OCI-LY7 (cell line): ENCODE data around the gene OCSTAMP. TPM values are rescaled to one million over a fixed set of nuclear protein-coding genes. Genes with fewer than 3 reads are reported as not detected.

ENCODE experiments used
- BruUV-seq: library from RNA; stranded (reverse); fragments of 400-500 nt; replicated peaks from 2 replicates; lab custom pipeline; 2021; lab: Mats Ljungman, UMichigan
- CTCF ChIA-PET: fragments of 300-600 bp; sonication (Branson Sonifier 250); formaldehyde crosslinking; loops from one replicate; lab custom pipeline; 2022; ENCODE audit warnings: antibody characterized with exemption; ENCODE audit not compliant: unreplicated experiment; lab: Charles Lee
- POLR2A ChIA-PET: fragments of 300-600 bp; sonication (Branson Sonifier 250); formaldehyde crosslinking; loops from one replicate; lab custom pipeline; 2022; ENCODE audit warnings: antibody characterized with exemption; lab: Charles Lee
- DNase-seq: peaks from one replicate; pipeline ENCODE4 v3.0.0-alpha.2; 2015; ENCODE audit warnings: low spot score
- H2AFZ ChIP-seq: fragments of 200-600 bp; sonication (generic), shearing (Covaris generic); 2 replicates; pipeline ENCODE4 v1.6.1; 2014; ENCODE audit warnings: mild to moderate bottlenecking, antibody characterized with exemption, low read length, moderate library complexity
- H3K27ac ChIP-seq: fragments of 200-600 bp; sonication (generic); 2 replicates; pipeline ENCODE4 v1.5.1; 2014; ENCODE audit warnings: mixed run types, low read depth, mild to moderate bottlenecking, moderate library complexity, low read length, inconsistent platforms; ENCODE audit not compliant: poor library complexity, severe bottlenecking
- H3K36me3 ChIP-seq: fragments of 200-600 bp; sonication (generic); 2 replicates; pipeline ENCODE4 v1.6.1; 2014; ENCODE audit warnings: mild to moderate bottlenecking, antibody characterized with exemption, low read length, moderate library complexity, mixed read lengths; ENCODE audit not compliant: insufficient read depth
- H3K4me1 ChIP-seq: fragments of 200-600 bp; sonication (generic); 2 replicates; pipeline ENCODE4 v1.5.1; 2014; ENCODE audit warnings: mild to moderate bottlenecking, low read length; ENCODE audit not compliant: insufficient read depth, poor library complexity, severe bottlenecking
- H3K4me2 ChIP-seq: fragments of 200-600 bp; sonication (generic); 2 replicates; pipeline ENCODE4 v1.6.1; 2014; ENCODE audit warnings: mild to moderate bottlenecking, low read length
- H3K4me3 ChIP-seq: fragments of 200-600 bp; sonication (generic); 2 replicates; pipeline ENCODE4 v1.5.1; 2014; ENCODE audit warnings: mild to moderate bottlenecking, low read depth, low read length; ENCODE audit not compliant: poor library complexity, severe bottlenecking
- H3K79me2 ChIP-seq: fragments of 200-600 bp; sonication (generic); 2 replicates; pipeline ENCODE4 v1.6.1; 2016; ENCODE audit warnings: low read depth, mild to moderate bottlenecking, low read length, moderate library complexity, mixed read lengths; ENCODE audit not compliant: insufficient read depth
- H3K9me2 ChIP-seq: fragments of 200-600 bp; sonication (generic); 2 replicates; pipeline ENCODE4 v1.6.1; 2016; ENCODE audit warnings: mild to moderate bottlenecking, low read length, mixed read lengths; ENCODE audit not compliant: insufficient read depth
- H3K9me3 ChIP-seq: fragments of 200-600 bp; sonication (generic); 2 replicates; pipeline ENCODE4 v1.6.1; 2014; ENCODE audit warnings: mild to moderate bottlenecking, mixed run types, low read length, mixed read lengths
- H4K20me1 ChIP-seq: fragments of 200-600 bp; sonication (generic); 2 replicates; pipeline ENCODE4 v1.6.1; 2014; ENCODE audit warnings: mild to moderate bottlenecking, antibody characterized with exemption, low read length, moderate library complexity, mixed read lengths; ENCODE audit not compliant: insufficient read depth
- CTCF ChIP-seq: fragments of 200-600 bp; sonication (generic); conservative IDR thresholded peaks from 2 replicates; pipeline ENCODE4 v1.5.1; 2014; ENCODE audit warnings: mild to moderate bottlenecking, antibody characterized with exemption, low read length, moderate library complexity, mixed read lengths
- EZH2phosphoT487 ChIP-seq: fragments of 200-600 bp; sonication (generic); IDR thresholded peaks from 2 replicates; pipeline ENCODE4 v1.6.1; 2018; ENCODE audit warnings: low read depth, borderline replicate concordance, mild to moderate bottlenecking, mixed run types, antibody characterized with exemption, low read length, moderate library complexity, mixed read lengths
- intact Hi-C: fragments of 100-400 bp; cut with micrococcal nuclease; formaldehyde crosslinking; loops from one replicate; pipeline ENCODE4 v1.10.0; 2022; ENCODE audit not compliant: unreplicated experiment
- total RNA-seq, 2 experiments: library from RNA; depleted of rRNA in 1 of 2; stranded (reverse); fragments of >200 nt in 1 of 2; shearing (Covaris generic) in 1 of 2; gene quantifications; 2 replicates each; pipeline ENCODE4 v1.2.3, GENCODE V29; 2014 to 2022

Gene OCSTAMP
- total RNA-seq, 2 experiments from 2014 or later: not detected

GRCh38 chr20:46569961-46570360 is 19.5 kb upstream of the OCSTAMP start:
- DNase-seq: no peak
- H2AFZ ChIP-seq: no peak overlapping the region
- H3K9me2 ChIP-seq: no peaks in the 10 kb centered on the region
- ChIA-PET POLR2A (no interaction called here), CTCF (no interaction called here)
- no peaks in the 10 kb centered on the region for H4K20me1 ChIP-seq
- no peaks in the 10 kb centered on the region for H3K79me2 ChIP-seq
- no peaks in the 10 kb centered on the region for H3K9me3 ChIP-seq
- H3K27ac ChIP-seq: no peak overlapping the region
- no TSS peak for BruUV-seq
- H3K4me1 ChIP-seq: no peaks in the 10 kb centered on the region
- H3K36me3 ChIP-seq: no peaks in the 10 kb centered on the region
- H3K4me3 ChIP-seq: no peak overlapping the region
- intact Hi-C loops: no loop called here
- no peak overlapping the region for H3K4me2 ChIP-seq
- TF ChIP-seq EZH2phosphoT487 (no peak), CTCF (no peak)

- no peak for DNase-seq
- Histone ChIP-seq H3K4me3 (no peak overlapping the region), H3K27ac (no peak overlapping the region), H2AFZ (no peak overlapping the region), H4K20me1 (no peaks in the 10 kb centered on the region), H3K4me1 (no peaks in the 10 kb centered on the region), H3K9me3 (no peaks in the 10 kb centered on the region), H3K79me2 (no peaks in the 10 kb centered on the region), H3K9me2 (no peaks in the 10 kb centered on the region), H3K36me3 (no peaks in the 10 kb centered on the region), H3K4me2 (no peak overlapping the region)
- no TSS peak for BruUV-seq
- TF ChIP-seq CTCF (no peak), EZH2phosphoT487 (no peak)
- CTCF ChIA-PET: no interaction called here
- POLR2A ChIA-PET: no interaction called here
- intact Hi-C loops: no loop called here
Observed at GRCh38 chr20:46568570-46569129, 18.2 kb upstream of the OCSTAMP start.

GRCh38 chr20:46566125-46566524 is 15.7 kb upstream of the OCSTAMP start:
- Histone ChIP-seq H3K9me3 (no peaks in the 10 kb centered on the region), H3K36me3 (no peaks in the 10 kb centered on the region), H3K4me1 (no peaks in the 10 kb centered on the region), H3K4me2 (no peak overlapping the region), H3K27ac (no peak overlapping the region), H3K9me2 (no peaks in the 10 kb centered on the region), H3K79me2 (no peaks in the 10 kb centered on the region), H3K4me3 (no peak overlapping the region), H2AFZ (no peak overlapping the region), H4K20me1 (no peaks in the 10 kb centered on the region)
- POLR2A ChIA-PET: no interaction called here
- TF ChIP-seq CTCF (no peak), EZH2phosphoT487 (no peak)
- no peak for DNase-seq
- intact Hi-C loops: no loop called here
- BruUV-seq: no TSS peak
- CTCF ChIA-PET: no interaction called here
